HCT116 (cell line): ENCODE results near the gene ST3GAL6. TPM values are rescaled to one million over a fixed set of nuclear protein-coding genes. Genes with fewer than 3 reads are reported as not detected.
A peak's percentile ranks its signal among the peaks of the same experiment; 100 is the strongest.

Experiments used
- ATAC-seq: fragments of 200-7000 bp; cut with Tn5 transposase; 2 replicates; pipeline ENCODE4 v1.9.1; 2020; ENCODE audit warnings: mild to moderate bottlenecking, moderate library complexity
- BruUV-seq: library from RNA; stranded (reverse); fragments of 400-500 nt; replicated peaks from 2 replicates; lab custom pipeline; 2021; lab: Mats Ljungman, UMichigan
- CTCF ChIA-PET: fragments of 300-600 bp; sonication (Branson Sonifier 250); formaldehyde crosslinking; loops from one replicate; lab custom pipeline; 2021; ENCODE audit warnings: antibody characterized with exemption; lab: Charles Lee
- POLR2A ChIA-PET: fragments of 300-600, 350-600 bp; sonication (Branson Sonifier 250); formaldehyde crosslinking; loops from one replicate; lab custom pipeline; 2021; ENCODE audit warnings: antibody characterized with exemption; lab: Charles Lee
- RAD21 ChIA-PET, 2 experiments: fragments of 300-600 bp; sonication (Branson Sonifier 250); formaldehyde crosslinking; loops; one replicate each; lab custom pipeline; 2023; ENCODE audit warnings: low total read pairs in 2 of 2; ENCODE audit not compliant: uncharacterized antibody in 2 of 2, unreplicated experiment in 2 of 2, low non-redundant PET in 1 of 2; lab: Charles Lee
- DNase-seq: peaks from one replicate; pipeline ENCODE4 v3.0.0-alpha.2; 2010; ENCODE audit warnings: low read depth, low spot score
- H2AFZ ChIP-seq: fragments of 200-600 bp; shearing (Covaris generic), sonication (generic); 2 replicates; pipeline ENCODE4 v1.6.1; 2017; ENCODE audit warnings: low read depth, mixed run types, mixed read lengths, antibody characterized with exemption, low read length; ENCODE audit not compliant: poor library complexity, severe bottlenecking
- H3K27ac ChIP-seq: 2 replicates; pipeline ENCODE4 v1.5.1; 2012; ENCODE audit warnings: low read depth, low read length
- H3K27me3 ChIP-seq: fragments of 200-600 bp; sonication (generic); 2 replicates; pipeline ENCODE4 v1.6.1; 2016; ENCODE audit warnings: mixed run types, low read length, mixed read lengths; ENCODE audit not compliant: insufficient read depth
- H3K36me3 ChIP-seq, 2 experiments: fragments of 200-500 bp in 1 of 2; fragments of 200-600 bp in 1 of 2; sonication (Bioruptor generic) in 1 of 2; sonication (generic) in 1 of 2; 2 replicates each; pipeline versions ENCODE4 v1.5.1 to v1.6.1; 2014 to 2016; ENCODE audit warnings: low read length in 2 of 2, inconsistent platforms in 1 of 2, mixed read lengths in 1 of 2, mixed run types in 1 of 2; ENCODE audit not compliant: insufficient read depth in 2 of 2, control insufficient read depth in 1 of 2
- H3K4me1 ChIP-seq, 2 experiments: fragments of 200-600 bp in 1 of 2; sonication (generic) in 1 of 2; 2 replicates each; pipeline versions ENCODE4 v1.5.1 to v1.6.1; 2012 to 2017; ENCODE audit warnings: low read length in 2 of 2, inconsistent platforms in 1 of 2, mild to moderate bottlenecking in 1 of 2, mixed read lengths in 1 of 2, mixed run types in 1 of 2, moderate library complexity in 1 of 2; ENCODE audit not compliant: insufficient read depth in 2 of 2, control insufficient read depth in 1 of 2
- H3K4me2 ChIP-seq: fragments of 200-600 bp; sonication (generic); 2 replicates; pipeline ENCODE4 v1.6.1; 2017; ENCODE audit warnings: mixed run types, low read length, mixed read lengths
- H3K4me3 ChIP-seq, 2 experiments: fragments of 200-600 bp in 1 of 2; sonication (generic) in 1 of 2; replicated peaks in 1 of 2; 2 replicates each; pipeline ENCODE4 v1.5.1; 2011 to 2016; ENCODE audit warnings: low read length in 2 of 2, control low read depth in 1 of 2, low read depth in 1 of 2, mild to moderate bottlenecking in 1 of 2, mixed read lengths in 1 of 2, mixed run types in 1 of 2
- H3K79me2 ChIP-seq: fragments of 200-600 bp; sonication (generic); 2 replicates; pipeline ENCODE4 v1.6.1; 2017; ENCODE audit warnings: mild to moderate bottlenecking, mixed run types, low read length, moderate library complexity, mixed read lengths; ENCODE audit not compliant: insufficient read depth
- H3K9ac ChIP-seq: fragments of 200-600 bp; sonication (generic); 2 replicates; pipeline ENCODE4 v1.6.1; 2016; ENCODE audit warnings: low read length, mixed read lengths
- H3K9me2 ChIP-seq: fragments of 200-600 bp; sonication (generic), shearing (Covaris generic); 2 replicates; pipeline ENCODE4 v1.6.1; 2017; ENCODE audit warnings: mixed run types, mild to moderate bottlenecking, moderate library complexity; ENCODE audit not compliant: insufficient read depth
- H3K9me3 ChIP-seq, 2 experiments: fragments of 200-500 bp in 1 of 2; fragments of 200-600 bp in 1 of 2; sonication (Bioruptor generic) in 1 of 2; sonication (generic) in 1 of 2; 2 replicates each; pipeline ENCODE4 v1.6.1; 2014 to 2017; ENCODE audit warnings: low read length in 2 of 2, mixed read lengths in 2 of 2, inconsistent platforms in 1 of 2, low read depth in 1 of 2, mild to moderate bottlenecking in 1 of 2, mixed run types in 1 of 2, moderate library complexity in 1 of 2; ENCODE audit not compliant: control insufficient read depth in 1 of 2, insufficient read depth in 1 of 2
- H4K20me1 ChIP-seq: fragments of 200-600 bp; sonication (generic), shearing (Covaris generic); 2 replicates; pipeline ENCODE4 v1.6.1; 2017; ENCODE audit warnings: mixed run types, mild to moderate bottlenecking, moderate library complexity; ENCODE audit not compliant: insufficient read depth
- CTCF ChIP-seq, 3 experiments: fragments of 200-600 bp in 1 of 3; sonication (generic) in 1 of 3; IDR thresholded peaks in 2 of 3; conservative IDR thresholded peaks in 1 of 3; 2 replicates each; pipeline ENCODE4 v1.5.1; 2012 to 2017; ENCODE audit warnings: low read depth in 2 of 3, low read length in 2 of 3, antibody characterized with exemption in 1 of 3, borderline replicate concordance in 1 of 3, control low read depth in 1 of 3, mild to moderate bottlenecking in 1 of 3, mixed read lengths in 1 of 3, mixed run types in 1 of 3, moderate library complexity in 1 of 3; ENCODE audit not compliant: insufficient read depth in 1 of 3
- ELF1 ChIP-seq: IDR thresholded peaks from 2 replicates; pipeline ENCODE4 v1.6.1; 2012; ENCODE audit warnings: low read depth, borderline replicate concordance
- EZH2 ChIP-seq: fragments of 200-600 bp; sonication (generic); IDR thresholded peaks from 2 replicates; pipeline ENCODE4 v1.6.1; 2017; ENCODE audit warnings: antibody characterized with exemption, mixed run types
- EZH2phosphoT487 ChIP-seq: fragments of 200-600 bp; IDR thresholded peaks from 2 replicates; pipeline ENCODE4 v1.6.1; 2018; ENCODE audit warnings: antibody characterized with exemption, borderline replicate concordance
- FOSL1 ChIP-seq: IDR thresholded peaks from 2 replicates; pipeline ENCODE4 v1.6.1; 2012; ENCODE audit warnings: low read depth
- JUND ChIP-seq: IDR thresholded peaks from 2 replicates; pipeline ENCODE4 v1.6.1; 2012
- MAX ChIP-seq: IDR thresholded peaks from 2 replicates; pipeline ENCODE4 v1.6.1; 2012
- POLR2A ChIP-seq: IDR thresholded peaks from 2 replicates; pipeline ENCODE4 v1.7.0; 2011; ENCODE audit warnings: borderline replicate concordance; ENCODE audit not compliant: insufficient read depth, insufficient read length; ENCODE audit errors: extremely low read depth
- POLR2AphosphoS5 ChIP-seq: IDR thresholded peaks from 2 replicates; pipeline ENCODE4 v1.6.1; 2011; ENCODE audit warnings: mild to moderate bottlenecking, low read depth, low read length, moderate library complexity
- SRF ChIP-seq: IDR thresholded peaks from 2 replicates; pipeline ENCODE4 v1.6.1; 2012; ENCODE audit warnings: low read depth
- YY1 ChIP-seq: IDR thresholded peaks from 2 replicates; pipeline ENCODE4 v1.6.1; 2011; ENCODE audit warnings: low read length, low read depth, moderate library complexity, mild to moderate bottlenecking; ENCODE audit not compliant: insufficient replicate concordance; ENCODE audit errors: extremely low read depth
- ZNF274 ChIP-seq: fragments of 200-500 bp; sonication (Bioruptor generic); IDR thresholded peaks from 2 replicates; pipeline ENCODE4 v1.6.1; 2014; ENCODE audit warnings: mild to moderate bottlenecking, low read depth, low read length, inconsistent platforms
- intact Hi-C: fragments of 100-400 bp; cut with micrococcal nuclease; formaldehyde crosslinking; loops from 2 replicates; pipeline ENCODE4 v1.10.0; 2022
- total RNA-seq: library from RNA; stranded (reverse); gene quantifications from one replicate; pipeline ENCODE4 v1.2.1, GENCODE V29; 2021; ENCODE audit not compliant: unreplicated experiment
- TF ChIP-seq, protein P1 (sequence below): IDR thresholded peaks from 2 replicates; pipeline ENCODE4 v1.6.1; 2012
- TF ChIP-seq, protein P2 (sequence below): IDR thresholded peaks from 2 replicates; pipeline ENCODE4 v1.6.1; 2012; ENCODE audit warnings: low read depth
- TF ChIP-seq, protein P3 (sequence below): IDR thresholded peaks from 2 replicates; pipeline ENCODE4 v1.6.1; 2011; ENCODE audit warnings: mild to moderate bottlenecking, low read length, moderate library complexity; ENCODE audit not compliant: insufficient replicate concordance; ENCODE audit errors: extremely low read depth

The ST3GAL6 gene
- total RNA-seq, 1 experiment from 2014 or later, result 10.6 TPM

- Histone ChIP-seq H3K4me2 (peak overlapping the region; percentile 92; the same call in 1 of the 2 replicates), H3K36me3 (no peaks in the 10 kb centered on the region), H3K79me2 (peaks cover 17% of the 10 kb centered on the region; the same call in 1 of the 2 replicates), H3K9me3 (no peaks in the 10 kb centered on the region), H3K27me3 (no peaks in the 10 kb centered on the region), H3K27ac (no peak overlapping the region), H4K20me1 (no peaks in the 10 kb centered on the region), H3K4me1 (peaks cover 8 to 18% of the 10 kb centered on the region in 2 experiments), H3K4me3 (no peak overlapping the region), H2AFZ (no peak overlapping the region), H3K9me2 (no peaks in the 10 kb centered on the region), H3K9ac (no peak overlapping the region)
- no TSS peak for BruUV-seq
- DNase-seq, result no peak
- ATAC-seq, result no peak
- intact Hi-C loops, result no loop called here
- ChIA-PET POLR2A (interaction anchor here (0.6 to 3.0 kb wide), 4 partner anchors 9 to 986 kb away, joined by 3 to 16 read pairs (median 5); no protein-coding TSS in a partner anchor), CTCF (no interaction called here), RAD21 (no interaction called here)
- TF ChIP-seq, protein P1, sequence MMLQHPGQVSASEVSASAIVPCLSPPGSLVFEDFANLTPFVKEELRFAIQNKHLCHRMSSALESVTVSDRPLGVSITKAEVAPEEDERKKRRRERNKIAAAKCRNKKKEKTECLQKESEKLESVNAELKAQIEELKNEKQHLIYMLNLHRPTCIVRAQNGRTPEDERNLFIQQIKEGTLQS, result no peak
- no peak for TF ChIP-seq SRF
- TF ChIP-seq ZNF274, result no peak
- TF ChIP-seq MAX, result no peak
- TF ChIP-seq YY1, result no peak
- TF ChIP-seq, protein P2, sequence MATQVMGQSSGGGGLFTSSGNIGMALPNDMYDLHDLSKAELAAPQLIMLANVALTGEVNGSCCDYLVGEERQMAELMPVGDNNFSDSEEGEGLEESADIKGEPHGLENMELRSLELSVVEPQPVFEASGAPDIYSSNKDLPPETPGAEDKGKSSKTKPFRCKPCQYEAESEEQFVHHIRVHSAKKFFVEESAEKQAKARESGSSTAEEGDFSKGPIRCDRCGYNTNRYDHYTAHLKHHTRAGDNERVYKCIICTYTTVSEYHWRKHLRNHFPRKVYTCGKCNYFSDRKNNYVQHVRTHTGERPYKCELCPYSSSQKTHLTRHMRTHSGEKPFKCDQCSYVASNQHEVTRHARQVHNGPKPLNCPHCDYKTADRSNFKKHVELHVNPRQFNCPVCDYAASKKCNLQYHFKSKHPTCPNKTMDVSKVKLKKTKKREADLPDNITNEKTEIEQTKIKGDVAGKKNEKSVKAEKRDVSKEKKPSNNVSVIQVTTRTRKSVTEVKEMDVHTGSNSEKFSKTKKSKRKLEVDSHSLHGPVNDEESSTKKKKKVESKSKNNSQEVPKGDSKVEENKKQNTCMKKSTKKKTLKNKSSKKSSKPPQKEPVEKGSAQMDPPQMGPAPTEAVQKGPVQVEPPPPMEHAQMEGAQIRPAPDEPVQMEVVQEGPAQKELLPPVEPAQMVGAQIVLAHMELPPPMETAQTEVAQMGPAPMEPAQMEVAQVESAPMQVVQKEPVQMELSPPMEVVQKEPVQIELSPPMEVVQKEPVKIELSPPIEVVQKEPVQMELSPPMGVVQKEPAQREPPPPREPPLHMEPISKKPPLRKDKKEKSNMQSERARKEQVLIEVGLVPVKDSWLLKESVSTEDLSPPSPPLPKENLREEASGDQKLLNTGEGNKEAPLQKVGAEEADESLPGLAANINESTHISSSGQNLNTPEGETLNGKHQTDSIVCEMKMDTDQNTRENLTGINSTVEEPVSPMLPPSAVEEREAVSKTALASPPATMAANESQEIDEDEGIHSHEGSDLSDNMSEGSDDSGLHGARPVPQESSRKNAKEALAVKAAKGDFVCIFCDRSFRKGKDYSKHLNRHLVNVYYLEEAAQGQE, result no peak
- TF ChIP-seq FOSL1, result no peak
- TF ChIP-seq POLR2AphosphoS5, result no peak
- no peak for TF ChIP-seq EZH2
- TF ChIP-seq CTCF (IDR thresholded peaks at IDR 0.05 in 2 of 3, conservative IDR thresholded peaks at IDR 0.05 in 1 of 3; ENCODE audit: borderline replicate concordance in 1 of 3, insufficient read depth in 1 of 3, low read depth in 2 of 3, low read length in 2 of 3), result no peak
- no peak for TF ChIP-seq POLR2A
- TF ChIP-seq, protein P3, sequence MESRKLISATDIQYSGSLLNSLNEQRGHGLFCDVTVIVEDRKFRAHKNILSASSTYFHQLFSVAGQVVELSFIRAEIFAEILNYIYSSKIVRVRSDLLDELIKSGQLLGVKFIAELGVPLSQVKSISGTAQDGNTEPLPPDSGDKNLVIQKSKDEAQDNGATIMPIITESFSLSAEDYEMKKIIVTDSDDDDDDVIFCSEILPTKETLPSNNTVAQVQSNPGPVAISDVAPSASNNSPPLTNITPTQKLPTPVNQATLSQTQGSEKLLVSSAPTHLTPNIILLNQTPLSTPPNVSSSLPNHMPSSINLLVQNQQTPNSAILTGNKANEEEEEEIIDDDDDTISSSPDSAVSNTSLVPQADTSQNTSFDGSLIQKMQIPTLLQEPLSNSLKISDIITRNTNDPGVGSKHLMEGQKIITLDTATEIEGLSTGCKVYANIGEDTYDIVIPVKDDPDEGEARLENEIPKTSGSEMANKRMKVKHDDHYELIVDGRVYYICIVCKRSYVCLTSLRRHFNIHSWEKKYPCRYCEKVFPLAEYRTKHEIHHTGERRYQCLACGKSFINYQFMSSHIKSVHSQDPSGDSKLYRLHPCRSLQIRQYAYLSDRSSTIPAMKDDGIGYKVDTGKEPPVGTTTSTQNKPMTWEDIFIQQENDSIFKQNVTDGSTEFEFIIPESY, result no peak
- TF ChIP-seq JUND, result no peak
- TF ChIP-seq EZH2phosphoT487, result no peak
- no peak for TF ChIP-seq ELF1
Measured at GRCh38 chr3:98730886-98731537, 32.1 kb upstream of the ST3GAL6 start.
